H1 (cell line): ENCODE measurements around the gene ANGPTL8. TPM values are rescaled to one million over a fixed set of nuclear protein-coding genes. Genes with fewer than 3 reads are reported as not detected.

Experiments used
- GABPA ChIP-seq: IDR thresholded peaks from 2 replicates; pipeline ENCODE4 v1.6.1; 2011; ENCODE audit warnings: mild to moderate bottlenecking, low read length, moderate library complexity, borderline replicate concordance; ENCODE audit not compliant: insufficient read depth
- HDAC2 ChIP-seq, 2 experiments: fragments of 300-600 bp in 1 of 2; sonication (generic) in 1 of 2; IDR thresholded peaks; 2 replicates each; pipeline ENCODE4 v1.6.1; 2011 to 2012; ENCODE audit warnings: low read depth in 2 of 2, low read length in 2 of 2, mild to moderate bottlenecking in 2 of 2, moderate library complexity in 2 of 2, borderline replicate concordance in 1 of 2, inconsistent platforms in 1 of 2
- KDM4A ChIP-seq: IDR thresholded peaks from one replicate; pipeline ENCODE4 v1.7.1; 2012; ENCODE audit warnings: low read depth, mild to moderate bottlenecking, moderate library complexity, low read length, inconsistent platforms; ENCODE audit not compliant: severe bottlenecking
- RBBP5 ChIP-seq: IDR thresholded peaks from 2 replicates; pipeline ENCODE4 v1.7.1; 2012; ENCODE audit warnings: low read depth, mild to moderate bottlenecking, inconsistent platforms, low read length, moderate library complexity, borderline replicate concordance
- TAF1 ChIP-seq: IDR thresholded peaks from 2 replicates; pipeline ENCODE4 v1.6.1; 2011; ENCODE audit warnings: mild to moderate bottlenecking, low read depth, low read length
- TCF12 ChIP-seq: IDR thresholded peaks from 2 replicates; pipeline ENCODE4 v1.6.1; 2011; ENCODE audit warnings: low read depth, mild to moderate bottlenecking, low read length
- polyA plus RNA-seq, 7 experiments: library from polyadenylated mRNA; depleted of rRNA in 3 of 7; stranded (reverse) in 5 of 7; unstranded in 2 of 7; fragments of >200 nt in 5 of 7; fragments of 200-250 nt in 2 of 7; gene quantifications; 1 replicate in 5 of 7; 2 replicates in 1 of 7; 4 replicates in 1 of 7; pipeline versions ENCODE4 v1.2.1 to v1.2.3, GENCODE V29; 2011 to 2013; ENCODE audit warnings: missing spikeins in 2 of 7, mixed read lengths in 2 of 7
- total RNA-seq: library from RNA; stranded (reverse); fragmentation: NEBNext Ultra II Directional; extraction: Animal tissue kit (Norgen Biotek cat#: 25700); gene quantifications from 2 replicates; pipeline ENCODE4 v1.2.1, GENCODE V29; 2021

Gene ANGPTL8
- total and polyA plus RNA-seq, 2 of the 8 experiments (the other 6 are each of a cell fraction or from before 2014, with no cell fraction given), result not detected

- no peak for TF ChIP-seq TAF1
- no peak for TF ChIP-seq GABPA
- TF ChIP-seq RBBP5, result no peak
- TF ChIP-seq HDAC2 (IDR thresholded peaks at IDR 0.05; ENCODE audit: borderline replicate concordance in 1 of 2, low read depth in 2 of 2, low read length in 2 of 2), result peak in 1 of 2 experiments; percentile 89; a peak in 1 of 4 replicates
- TF ChIP-seq TCF12, result no peak
- no peak for TF ChIP-seq KDM4A
- TF ChIP-seq, all 59 proteins: peak for 4
These were observed 12.1 kb upstream of the ANGPTL8 start (continued) for GRCh38 chr19:11227195-11227886.
